ENCODE results near the gene RAD50.
A peak's percentile ranks its signal among the peaks of the same experiment; 100 is the strongest.
"Not testable (repeated sequence)": the region's sequence is repeated elsewhere in the genome, so short reads cannot be mapped to it uniquely, and the experiment has no call there.

RAD50 gene

GRCh38 chr5:132557478-132558172, 848 bp downstream of the RAD50 start:
- DNase-seq = peak; percentile 9 to 17

DNA sequence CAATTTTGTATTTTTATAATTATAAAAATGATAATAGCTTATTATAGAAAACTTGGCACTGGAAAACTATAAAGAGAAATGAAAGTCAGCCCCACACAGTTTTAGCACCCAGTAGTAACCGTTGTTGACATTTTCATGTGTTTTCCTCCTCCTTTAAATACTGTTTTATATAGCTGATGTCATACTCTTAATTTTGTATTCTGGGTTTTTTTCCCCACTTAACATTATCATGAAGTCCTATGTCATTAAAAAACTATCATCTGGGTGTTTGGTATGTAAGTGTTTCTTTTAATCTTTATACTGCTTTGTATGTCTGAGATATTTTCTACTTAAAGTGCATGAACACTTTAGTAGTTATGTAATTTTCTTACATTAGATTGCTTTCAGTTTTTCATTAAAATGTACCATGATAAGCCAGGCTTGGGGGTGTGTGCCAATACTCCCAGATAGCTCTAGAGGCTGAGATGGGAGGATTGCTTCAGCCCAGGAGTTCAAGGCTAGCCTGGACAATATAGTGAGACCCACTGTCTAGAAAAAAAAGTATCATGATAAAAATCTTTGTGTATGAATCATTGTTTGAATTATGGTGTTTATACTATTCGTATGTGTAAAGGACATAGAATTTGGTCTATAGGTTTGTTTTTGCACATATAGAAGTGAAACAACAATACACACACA, 2.7 kb downstream of the RAD50 start:
- no peak for DNase-seq

DNA sequence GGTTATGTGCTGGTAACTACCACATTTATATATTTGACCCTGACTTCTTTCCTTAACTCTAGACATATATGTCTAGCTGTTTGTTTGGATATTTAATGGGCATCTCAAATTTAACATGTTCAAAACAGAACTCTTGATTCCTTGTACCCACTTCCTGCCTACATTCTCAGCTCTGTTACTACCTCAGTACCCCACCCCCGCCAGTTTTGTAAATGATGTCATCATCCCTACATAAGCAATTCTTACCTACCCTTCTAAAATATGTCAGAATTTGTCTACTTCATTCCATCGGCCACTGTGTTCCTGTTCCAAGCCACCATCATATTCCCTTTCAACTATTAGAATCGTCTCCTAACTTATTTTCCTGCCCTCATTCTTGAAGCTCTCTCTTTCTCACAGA, 4.8 kb downstream of the RAD50 start:
- DNase-seq = no peak

DNA sequence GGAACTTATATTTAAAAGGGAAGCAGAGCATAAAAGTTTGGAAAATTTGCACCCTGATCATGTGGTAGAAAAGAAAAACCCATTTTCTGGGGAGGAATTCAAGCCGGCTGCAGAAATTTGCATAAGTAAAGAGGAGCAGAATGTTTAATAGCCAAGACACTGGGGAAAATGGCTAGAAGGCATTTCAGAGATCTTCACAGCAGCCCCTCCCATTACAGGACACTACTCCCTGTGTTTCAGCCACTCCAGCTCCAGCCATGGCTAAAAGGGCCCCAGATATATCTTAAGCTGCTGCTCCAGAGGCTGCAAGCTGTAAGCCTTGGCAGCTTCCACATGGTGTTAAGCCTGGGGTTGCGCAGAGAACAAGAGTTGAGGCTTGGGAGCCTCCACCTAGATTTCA, 7.8 kb downstream of the RAD50 start:
- not testable (repeated sequence) for DNase-seq

DNA sequence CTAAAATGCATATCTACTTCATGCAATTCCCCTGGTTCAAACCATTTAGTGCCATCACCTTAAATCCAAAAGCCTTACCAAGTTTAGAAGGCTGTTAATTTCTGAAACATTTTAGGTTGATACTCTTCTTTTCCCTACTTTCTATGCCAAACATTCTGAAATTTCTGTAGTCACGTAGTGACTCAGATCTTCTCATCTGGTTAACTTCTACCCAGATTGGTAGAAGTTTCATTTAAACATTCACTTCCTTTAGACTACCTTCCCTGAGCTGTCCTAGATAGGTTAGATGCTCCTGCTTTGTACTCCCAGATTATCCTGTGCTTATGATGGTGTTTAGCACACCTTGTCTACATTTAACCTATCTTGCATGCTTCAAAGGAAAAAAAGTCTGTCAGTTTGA, 9.9 kb downstream of the RAD50 start:
- no peak for DNase-seq

DNA sequence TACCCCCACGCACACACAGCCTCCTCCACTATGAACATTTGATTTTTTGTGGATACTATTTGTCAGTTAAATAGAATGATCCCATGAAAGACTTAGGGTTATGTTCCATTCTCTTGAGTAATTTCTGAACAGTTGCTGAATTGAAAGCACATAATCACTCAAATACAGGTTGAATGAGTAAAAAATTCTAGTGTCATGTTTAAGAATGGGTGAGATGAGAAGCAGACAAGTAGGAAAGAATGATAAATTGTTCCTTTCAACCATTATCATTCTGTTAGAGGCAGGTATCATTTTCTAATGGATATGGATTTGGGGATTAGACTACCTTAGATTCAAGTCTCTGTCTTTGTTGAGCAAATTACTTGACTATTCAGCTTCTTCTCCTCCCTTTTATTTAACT, 19.3 kb downstream of the RAD50 start:
- DNase-seq = no peak

DNA sequence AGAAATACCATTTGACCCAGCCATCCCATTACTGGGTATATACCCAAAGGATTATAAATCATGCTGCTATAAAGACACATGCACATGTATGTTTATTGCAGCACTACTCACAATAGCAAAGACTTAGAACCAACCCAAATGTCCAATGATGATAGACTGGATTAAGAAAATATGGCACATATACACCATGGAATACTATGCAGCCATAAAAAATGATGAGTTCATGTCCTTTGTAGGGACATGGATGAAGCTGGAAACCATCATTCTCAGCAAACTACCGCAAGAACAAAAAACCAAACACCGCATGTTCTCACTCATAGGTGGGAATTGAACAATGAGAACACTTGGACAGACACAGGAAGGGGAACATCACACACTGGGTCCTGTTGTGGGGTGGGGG, 27.8 kb downstream of the RAD50 start:
- not testable (repeated sequence) for DNase-seq

- DNase-seq = no peak
Observed at GRCh38 chr5:132586063-132586462, 29.3 kb downstream of the RAD50 start.

- no peak for DNase-seq
Observed at GRCh38 chr5:132589467-132589866, 32.7 kb downstream of the RAD50 start.

- DNase-seq = no peak
Observed at GRCh38 chr5:132591145-132591544, 34.4 kb downstream of the RAD50 start.

DNA sequence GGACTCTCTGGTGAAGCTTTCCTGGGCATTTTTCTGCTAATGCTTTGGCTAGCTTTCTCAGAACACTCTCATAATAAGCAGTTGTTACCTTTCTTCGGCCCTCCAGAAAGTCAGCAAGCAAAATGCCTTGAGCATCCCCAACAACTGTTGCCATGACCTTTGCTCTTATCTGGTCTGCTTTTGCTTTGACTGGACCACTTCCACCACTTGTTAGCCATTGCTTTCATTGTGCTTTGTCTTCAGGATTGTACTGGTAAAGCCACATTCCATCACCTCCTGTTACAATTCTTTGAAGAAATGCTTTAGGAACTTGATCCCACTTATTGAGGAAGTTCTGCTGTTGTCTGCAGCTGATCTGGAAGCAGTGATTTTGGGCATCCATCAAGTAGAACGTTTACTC, 35.7 kb downstream of the RAD50 start:
- no peak for DNase-seq

- no peak for DNase-seq
Observed at GRCh38 chr5:132594170-132594569, 37.4 kb downstream of the RAD50 start.

- DNase-seq = no peak
Observed at GRCh38 chr5:132595624-132596023, 38.8 kb downstream of the RAD50 start.

- no peak for DNase-seq
Observed at GRCh38 chr5:132601071-132601728, 44.4 kb downstream of the RAD50 start.

- no peak for DNase-seq
Observed at GRCh38 chr5:132607095-132607494, 50.3 kb downstream of the RAD50 start.

DNA sequence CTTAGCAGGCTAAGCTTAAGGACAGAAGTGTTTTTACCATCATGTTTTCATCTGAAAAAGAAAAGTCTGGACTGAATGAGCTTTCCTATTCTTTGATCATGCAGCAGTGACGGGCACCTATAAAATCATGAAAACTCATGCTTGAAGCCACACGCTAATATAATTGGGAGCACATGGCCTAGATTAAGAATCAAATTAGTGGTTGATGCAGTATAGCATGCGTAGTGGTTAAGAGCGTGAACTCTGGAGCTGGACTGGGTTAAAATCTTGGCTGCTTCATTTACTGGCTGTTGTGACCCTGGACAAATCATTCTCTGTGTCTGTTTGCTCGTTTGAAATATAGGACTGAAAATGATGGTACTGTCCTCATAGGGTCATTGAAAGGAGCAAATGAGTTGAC, 51.3 kb downstream of the RAD50 start:
- no peak for DNase-seq

DNA sequence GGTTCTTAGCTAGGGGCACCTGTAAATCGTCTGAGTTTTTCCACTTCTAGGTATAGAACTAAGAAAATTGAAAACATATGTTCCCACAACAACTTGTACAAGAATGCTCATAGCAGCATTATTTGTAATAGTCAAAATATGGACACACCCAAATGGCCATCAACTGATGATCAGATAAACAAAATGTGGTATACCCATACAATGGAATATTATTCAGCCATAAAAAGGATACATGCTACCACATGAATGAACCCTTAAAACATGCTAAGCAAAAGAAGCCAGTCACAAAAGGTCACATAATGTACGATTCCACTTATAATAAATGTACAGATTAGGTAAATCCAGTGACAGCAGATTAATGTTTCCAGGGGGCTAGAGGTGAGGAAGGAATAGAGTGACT, 55.2 kb downstream of the RAD50 start:
- no peak for DNase-seq

DNA sequence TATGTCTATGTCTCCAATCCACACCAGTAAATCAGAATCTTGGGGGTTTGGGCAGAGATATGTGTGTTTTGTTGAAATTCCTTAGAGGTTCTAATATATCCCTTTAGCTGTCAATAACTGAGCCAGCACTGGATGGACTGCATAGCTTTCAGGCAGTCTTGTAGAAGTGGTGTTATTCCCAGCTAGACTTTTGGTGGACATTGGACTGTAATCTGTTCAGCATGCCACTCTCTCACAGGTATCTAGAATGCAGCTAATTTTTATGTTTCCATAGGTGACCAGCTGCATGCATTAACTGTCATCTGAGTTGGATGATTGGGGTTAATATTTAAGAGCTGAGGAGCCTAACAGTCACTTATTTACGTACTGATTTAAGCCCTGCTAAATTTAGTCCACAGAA, 56.1 kb downstream of the RAD50 start:
- no peak for DNase-seq

GRCh38 chr5:132621699-132622098, 64.9 kb downstream of the RAD50 start:
- DNase-seq = no peak

- no peak for DNase-seq
Observed at GRCh38 chr5:132622608-132623007, 65.8 kb downstream of the RAD50 start.

GRCh38 chr5:132627470-132627869, 70.7 kb downstream of the RAD50 start:
- no peak for DNase-seq

DNA sequence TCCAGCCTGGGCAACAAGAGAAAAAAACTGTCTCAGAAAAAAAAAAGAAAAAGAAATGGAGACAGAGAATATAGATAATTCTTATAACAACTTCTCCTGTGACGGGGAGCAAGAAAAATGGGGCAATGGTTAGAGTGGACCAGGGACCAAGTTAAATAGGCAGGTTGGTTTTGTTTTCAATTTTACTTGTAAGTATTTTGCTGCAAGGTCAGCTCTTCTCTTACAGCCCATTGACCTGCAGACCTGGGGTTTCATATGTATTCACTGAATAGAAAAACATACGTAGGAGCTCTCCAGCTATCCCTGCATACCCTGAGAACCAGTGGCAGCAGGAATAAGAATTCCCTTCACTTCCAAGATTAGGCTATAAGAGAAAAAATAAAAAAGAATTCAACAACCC, 72.0 kb downstream of the RAD50 start:
- DNase-seq = no peak

- DNase-seq = no peak
Observed at GRCh38 chr5:132629230-132629944, 72.6 kb downstream of the RAD50 start.

- not testable (repeated sequence) for DNase-seq
Observed at GRCh38 chr5:132633587-132633986, 76.8 kb downstream of the RAD50 start.

Measured in AML-193 (cell line).